ENCODE results near the gene BRWD1.

BRWD1 gene

GRCh38 chr21:39178421-39178820 is 135.0 kb downstream of the BRWD1 start:
- peaks cover 59% of the 10 kb centered on the region for H3K36me3 Mint-ChIP-seq (ENCODE audit: low read depth)
- H3K9me3 Mint-ChIP-seq, result peaks cover 4% of the 10 kb centered on the region
- no peak for DNase-seq
- no peak overlapping the region for H3K27ac Mint-ChIP-seq
- H3K27me3 Mint-ChIP-seq (ENCODE audit: low read depth, poor library complexity), result no peaks in the 10 kb centered on the region
- peaks cover 19% of the 10 kb centered on the region for H3K4me1 Mint-ChIP-seq
- no peak for TF ChIP-seq CTCF (IDR thresholded peaks at IDR 0.05)
- H3K4me3 Mint-ChIP-seq, result no peak overlapping the region

GRCh38 chr21:39176271-39176709 is 137.1 kb downstream of the BRWD1 start:
- Mint-ChIP-seq H3K9me3 (peaks cover 4% of the 10 kb centered on the region), H3K36me3 (ENCODE audit: low read depth) (peaks cover 78% of the 10 kb centered on the region), H3K4me1 (peaks cover 6% of the 10 kb centered on the region), H3K4me3 (no peak overlapping the region), H3K27ac (peak overlapping the region; percentile 21), H3K27me3 (ENCODE audit: low read depth, poor library complexity) (no peaks in the 10 kb centered on the region)
- DNase-seq, result no peak
- no peak for TF ChIP-seq CTCF (IDR thresholded peaks at IDR 0.05)

GRCh38 chr21:39175665-39176064 is 137.8 kb downstream of the BRWD1 start:
- H3K27ac Mint-ChIP-seq, result peak overlapping the region; percentile 3
- H3K9me3 Mint-ChIP-seq, result peaks cover 4% of the 10 kb centered on the region
- no peak overlapping the region for H3K4me3 Mint-ChIP-seq
- no peak for TF ChIP-seq CTCF (IDR thresholded peaks at IDR 0.05)
- H3K4me1 Mint-ChIP-seq, result peaks cover 6% of the 10 kb centered on the region
- peaks cover 80% of the 10 kb centered on the region for H3K36me3 Mint-ChIP-seq (ENCODE audit: low read depth)
- DNase-seq, result no peak
- H3K27me3 Mint-ChIP-seq (ENCODE audit: low read depth, poor library complexity), result no peaks in the 10 kb centered on the region

GRCh38 chr21:39175154-39175553 is 138.3 kb downstream of the BRWD1 start:
- peak; percentile 48 for TF ChIP-seq CTCF (IDR thresholded peaks at IDR 0.05)
- peaks cover 6% of the 10 kb centered on the region for H3K4me1 Mint-ChIP-seq
- peaks cover 80% of the 10 kb centered on the region for H3K36me3 Mint-ChIP-seq (ENCODE audit: low read depth)
- no peak overlapping the region for H3K4me3 Mint-ChIP-seq
- DNase-seq, result no peak
- peaks cover 4% of the 10 kb centered on the region for H3K9me3 Mint-ChIP-seq
- H3K27ac Mint-ChIP-seq, result no peak overlapping the region
- no peaks in the 10 kb centered on the region for H3K27me3 Mint-ChIP-seq (ENCODE audit: low read depth, poor library complexity)

GRCh38 chr21:39173716-39174680 is 139.4 kb downstream of the BRWD1 start:
- peaks cover 80% of the 10 kb centered on the region for H3K36me3 Mint-ChIP-seq (ENCODE audit: low read depth)
- peak overlapping the region; percentile 78 for H3K27ac Mint-ChIP-seq
- H3K4me1 Mint-ChIP-seq, result peaks cover 6% of the 10 kb centered on the region
- no peak for DNase-seq
- TF ChIP-seq CTCF (IDR thresholded peaks at IDR 0.05), result no peak
- no peak overlapping the region for H3K4me3 Mint-ChIP-seq
- no peaks in the 10 kb centered on the region for H3K27me3 Mint-ChIP-seq (ENCODE audit: low read depth, poor library complexity)
- H3K9me3 Mint-ChIP-seq, result no peaks in the 10 kb centered on the region

Data from nephron progenitor cell (in vitro differentiated cells).